Ovary (tissue), 9 donors: ENCODE measurements around the gene KRT37. TPM values are rescaled to one million over a fixed set of nuclear protein-coding genes. Genes with fewer than 3 reads are reported as not detected.

ENCODE experiments used
- DNase-seq, 5 donors: peaks; one replicate each; pipeline ENCODE4 v3.0.0-alpha.2; 2019 to 2020
- H3K27ac ChIP-seq, 2 donors: fragments of 200-600 bp; one replicate each; pipeline versions ENCODE4 v1.5.1 to v1.8.0; 2019 to 2022
- H3K27me3 ChIP-seq: fragments of 200-600 bp; one replicate; pipeline ENCODE4 v1.8.0; 2022
- H3K36me3 ChIP-seq: fragments of 200-600 bp; sonication (generic); one replicate; pipeline ENCODE4 v1.5.1; 2019
- H3K4me1 ChIP-seq: one replicate; pipeline ENCODE4 v1.8.1; 2013; ENCODE audit warnings: mild to moderate bottlenecking, moderate library complexity; ENCODE audit not compliant: insufficient read depth
- H3K4me3 ChIP-seq: fragments of 200-600 bp; sonication (generic); one replicate; pipeline ENCODE4 v1.5.1; 2017
- H3K9me3 ChIP-seq, 2 donors: fragments of 200-600 bp in 1 of 2; sonication (generic) in 1 of 2; one replicate each; pipeline versions ENCODE4 v1.5.1 to v1.8.1; 2013 to 2019; ENCODE audit warnings: mild to moderate bottlenecking in 1 of 2, moderate library complexity in 1 of 2
- EP300 ChIP-seq: sonication (generic); formaldehyde crosslinking; IDR thresholded peaks from one replicate; pipeline ENCODE4 v1.6.1; 2017; ENCODE audit warnings: antibody characterized with exemption
- POLR2A ChIP-seq: fragments of 450-650 bp; IDR thresholded peaks from one replicate; pipeline ENCODE4 v1.6.1; 2017; ENCODE audit warnings: antibody characterized with exemption, mild to moderate bottlenecking, moderate library complexity
- WGBS, 3 donors: extraction: QIAGEN DNeasy Blood & Tissue Kit in 1 of 3; methylation state at CpG; one replicate each; pipeline versions ENCODE4 v1.1.5 to v1.1.7; 2013 to 2017; 5-methylcytosine and 5-hydroxymethylcytosine counted together
- intact Hi-C, 4 donors: fragments of 100-400 bp; cut with DNase I; formaldehyde crosslinking; loops; one replicate each; pipeline versions ENCODE4 v1.11.0 to v1.15.1; 2022 to 2023
- polyA plus RNA-seq, 2 donors: library from polyadenylated mRNA; stranded (reverse); fragments of 200-250 nt in 1 of 2; fragments of 350-450 nt in 1 of 2; fragmentation: Illumina TruSeq in 1 of 2; extraction: RNeasy Lipid Tissue Mini Kit (QIAGEN cat#74804) in 1 of 2; gene quantifications; one replicate each; pipeline ENCODE4 v1.2.3, GENCODE V29; 2013 to 2014
- total RNA-seq, 7 donors: library from RNA; depleted of rRNA in 2 of 7; stranded (reverse); fragments of >200 nt in 2 of 7; fragmentation: NEBNext Ultra II Directional in 3 of 7; extraction: Animal tissue kit (Norgen Biotek cat#: 25700) in 3 of 7; gene quantifications; one replicate each; pipeline versions ENCODE4 v1.1.0 to v1.2.4, GENCODE V29; 2016 to 2023
- TF ChIP-seq, protein P1 (sequence below), 3 donors: fragments of 450-650 bp in 2 of 3; fragments of 200-600 bp in 1 of 3; IDR thresholded peaks; one replicate each; pipeline versions ENCODE4 v1.5.1 to v1.8.0; 2016 to 2022; ENCODE audit warnings: antibody characterized with exemption in 3 of 3, mild to moderate bottlenecking in 1 of 3
- donor health status: DM: no; HTN: no; CAD: no; lungs with moderate emphysema.
- donor health status: DM: no; HTN: no; CAD: no.
- donor health status: Bipolar disorder and iron deficiency.
- donor health status: DM: yes; HTN: yes; CAD: no.
- donor health status: DM: no; HTN: no; CAD: no.
- donor health status: DM: yes; HTN: yes; CAD: no.

KRT37 gene
- total and polyA plus RNA-seq, 9 donors = not detected

DNA sequence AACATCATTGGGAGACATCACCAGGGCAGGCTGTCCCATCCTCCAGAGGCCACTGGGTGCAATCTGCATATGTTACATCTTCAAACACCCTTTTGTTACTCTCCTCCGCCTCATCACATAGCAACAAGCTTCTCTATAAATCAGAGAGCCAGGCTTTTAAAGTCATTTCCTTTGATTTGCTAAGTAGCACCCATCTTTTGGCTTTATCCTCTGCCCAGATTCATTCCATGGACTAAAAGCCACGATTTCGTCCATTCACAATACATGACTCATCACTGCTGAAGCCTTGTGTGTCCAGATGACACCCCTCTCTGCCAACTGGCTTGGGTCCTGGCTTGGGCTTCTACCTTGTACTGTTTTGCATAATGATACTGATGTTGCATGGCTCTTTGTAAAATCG lies 18.4 kb upstream of the KRT37 start:
- 66 to 77% (median 67%) methylated on average over 4 of the region's 4 CpGs for WGBS, 3 donors
- intact Hi-C loops = no loop called here

DNA sequence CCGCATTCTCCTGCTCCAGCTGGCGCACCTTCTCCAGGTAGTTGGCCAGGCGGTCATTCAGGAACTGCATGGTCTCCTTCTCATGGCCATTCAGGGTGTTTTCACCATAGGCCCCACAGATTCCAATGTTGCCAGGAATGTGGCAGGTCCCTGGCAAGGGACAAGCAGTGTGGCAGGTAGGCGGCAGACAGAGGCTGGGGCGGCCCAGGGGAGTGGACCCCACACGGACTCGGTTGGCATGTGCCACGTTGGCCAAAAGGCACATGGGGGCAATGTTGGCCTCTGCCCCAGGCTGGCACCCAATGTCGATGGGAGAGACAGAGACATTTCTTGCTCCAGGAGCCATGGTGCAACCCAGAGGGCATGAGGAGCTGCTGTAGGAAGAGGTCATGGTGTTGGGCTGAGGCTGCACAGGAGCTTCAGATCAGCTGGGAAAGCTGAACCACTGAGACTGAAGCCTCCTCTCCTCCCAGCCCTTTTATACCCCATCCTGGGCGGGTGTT lies 16.2 kb upstream of the KRT37 start, which contains the start of gene KRT38:
Gene KRT38, minus strand, starts transcription at position 453 of the 503 bp plus-strand sequence. Its CDS starts 62 bp downstream, at position 391.
- no peak for TF ChIP-seq EP300
- no peak for TF ChIP-seq POLR2A
- Histone ChIP-seq H3K4me1 (no peaks in the 10 kb centered on the region), H3K36me3 (no peaks in the 10 kb centered on the region), H3K27me3 (no peaks in the 10 kb centered on the region), H3K27ac (no peak within 1 kb of the TSS), H3K9me3 (no peaks in the 10 kb centered on the region), H3K4me3 (no peak within 1 kb of the TSS)
- WGBS, 3 donors = 92 to 95% (median 95%) methylated on average over 10 of the region's 10 CpGs
- intact Hi-C loops = no loop called here
- no peak for DNase-seq

More for the DNA sequence above, 18.4 kb upstream of the KRT37 start:
- no peaks in the 10 kb centered on the region for H3K27me3 ChIP-seq
- H3K4me1 ChIP-seq = peaks cover 2% of the 10 kb centered on the region
- H3K27ac ChIP-seq = no peak overlapping the region
- H3K36me3 ChIP-seq = no peaks in the 10 kb centered on the region
- H3K4me3 ChIP-seq = no peak overlapping the region
- TF ChIP-seq, protein P1, sequence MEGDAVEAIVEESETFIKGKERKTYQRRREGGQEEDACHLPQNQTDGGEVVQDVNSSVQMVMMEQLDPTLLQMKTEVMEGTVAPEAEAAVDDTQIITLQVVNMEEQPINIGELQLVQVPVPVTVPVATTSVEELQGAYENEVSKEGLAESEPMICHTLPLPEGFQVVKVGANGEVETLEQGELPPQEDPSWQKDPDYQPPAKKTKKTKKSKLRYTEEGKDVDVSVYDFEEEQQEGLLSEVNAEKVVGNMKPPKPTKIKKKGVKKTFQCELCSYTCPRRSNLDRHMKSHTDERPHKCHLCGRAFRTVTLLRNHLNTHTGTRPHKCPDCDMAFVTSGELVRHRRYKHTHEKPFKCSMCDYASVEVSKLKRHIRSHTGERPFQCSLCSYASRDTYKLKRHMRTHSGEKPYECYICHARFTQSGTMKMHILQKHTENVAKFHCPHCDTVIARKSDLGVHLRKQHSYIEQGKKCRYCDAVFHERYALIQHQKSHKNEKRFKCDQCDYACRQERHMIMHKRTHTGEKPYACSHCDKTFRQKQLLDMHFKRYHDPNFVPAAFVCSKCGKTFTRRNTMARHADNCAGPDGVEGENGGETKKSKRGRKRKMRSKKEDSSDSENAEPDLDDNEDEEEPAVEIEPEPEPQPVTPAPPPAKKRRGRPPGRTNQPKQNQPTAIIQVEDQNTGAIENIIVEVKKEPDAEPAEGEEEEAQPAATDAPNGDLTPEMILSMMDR (IDR thresholded peaks at IDR 0.05) = no peak
- TF ChIP-seq POLR2A = no peak
- TF ChIP-seq EP300 = no peak
- H3K9me3 ChIP-seq = no peaks in the 10 kb centered on the region
- DNase-seq = no peak

DNA sequence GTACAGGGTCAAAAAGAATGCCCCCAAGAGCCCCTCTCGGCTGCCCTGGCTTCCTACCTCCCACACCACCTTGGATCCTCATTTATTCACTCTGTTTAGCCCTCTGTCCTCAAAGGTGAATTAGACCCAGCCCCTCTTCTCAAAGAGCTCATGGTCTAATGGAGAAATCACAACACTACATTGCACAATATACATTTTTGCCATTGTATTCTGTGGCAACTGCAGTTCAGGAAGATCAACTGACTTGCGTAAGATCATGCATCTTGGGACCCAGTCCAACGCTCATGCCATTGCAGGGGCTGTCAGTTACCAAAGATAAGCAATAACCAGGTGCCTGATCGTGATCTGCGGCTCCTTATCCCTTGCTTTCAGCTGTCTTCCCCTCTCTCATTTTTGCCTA lies 15.0 kb upstream of the KRT37 start:
- Histone ChIP-seq H3K27ac (no peak overlapping the region), H3K27me3 (no peaks in the 10 kb centered on the region), H3K9me3 (no peaks in the 10 kb centered on the region), H3K36me3 (no peaks in the 10 kb centered on the region), H3K4me3 (no peak overlapping the region), H3K4me1 (no peaks in the 10 kb centered on the region)
- intact Hi-C loops = no loop called here
- 74 to 96% (median 76%) methylated on average over 4 to 5 of the region's 5 CpGs for WGBS, 3 donors
- TF ChIP-seq POLR2A (no peak), EP300 (no peak)
- TF ChIP-seq, protein P1 (IDR thresholded peaks at IDR 0.05) = no peak
- no peak for DNase-seq

DNA sequence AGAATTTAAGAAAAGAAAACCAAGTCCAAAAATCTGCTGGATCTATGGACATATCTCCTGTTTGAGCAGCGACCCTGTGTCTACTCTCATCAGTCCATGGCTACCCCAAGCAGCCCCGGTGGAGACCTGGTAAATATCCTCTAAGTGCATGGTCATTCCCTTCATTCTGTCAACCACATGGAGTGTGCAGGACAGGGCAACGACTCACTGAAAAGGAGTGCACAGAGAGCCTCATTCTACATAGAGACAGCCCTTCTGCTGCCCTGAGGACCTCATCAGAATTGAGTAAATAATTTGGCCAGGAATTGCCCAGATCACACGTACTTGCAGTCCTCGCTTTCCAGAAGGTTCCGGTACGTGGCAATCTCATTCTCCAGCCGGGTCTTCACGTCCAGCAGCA lies 13.4 kb upstream of the KRT37 start:
- intact Hi-C loops = no loop called here
- Histone ChIP-seq H3K27ac (no peak overlapping the region), H3K4me3 (no peak overlapping the region), H3K4me1 (no peaks in the 10 kb centered on the region), H3K27me3 (no peaks in the 10 kb centered on the region), H3K36me3 (no peaks in the 10 kb centered on the region), H3K9me3 (no peaks in the 10 kb centered on the region)
- TF ChIP-seq, protein P1 (IDR thresholded peaks at IDR 0.05) = no peak
- no peak for TF ChIP-seq POLR2A
- no peak for TF ChIP-seq EP300
- 89 to 96% (median 95%) methylated on average over 9 of the region's 9 CpGs for WGBS, 3 donors
- no peak for DNase-seq

DNA sequence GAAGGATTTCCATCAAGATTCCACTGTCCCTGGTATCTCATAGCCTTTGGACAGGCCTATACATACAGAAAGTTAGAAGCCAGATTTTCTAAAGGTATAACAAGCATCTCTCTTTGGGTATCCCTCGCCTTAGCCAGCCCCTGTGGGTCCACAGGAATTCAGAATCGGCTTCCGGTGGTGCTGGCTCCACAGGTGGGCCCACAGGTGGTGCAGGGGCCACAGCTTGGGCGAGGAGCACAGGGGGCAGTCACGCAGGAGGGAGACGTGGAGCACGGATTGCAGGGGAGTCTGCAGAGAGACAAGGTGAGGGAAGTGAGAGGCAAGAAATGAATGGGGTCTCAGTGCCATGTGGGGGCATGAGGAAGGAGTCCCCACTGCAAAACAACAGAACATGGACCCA lies 12.9 kb upstream of the KRT37 start:
- no peaks in the 10 kb centered on the region for H3K36me3 ChIP-seq
- TF ChIP-seq, protein P1 (IDR thresholded peaks at IDR 0.05) = no peak
- TF ChIP-seq EP300 (no peak), POLR2A (no peak)
- WGBS, 3 donors = 91 to 94% (median 93%) methylated on average over 7 of the region's 7 CpGs
- intact Hi-C loops = no loop called here
- H3K4me1 ChIP-seq = no peaks in the 10 kb centered on the region
- H3K4me3 ChIP-seq = no peak overlapping the region
- DNase-seq = no peak
- H3K9me3 ChIP-seq = no peaks in the 10 kb centered on the region
- no peaks in the 10 kb centered on the region for H3K27me3 ChIP-seq
- no peak overlapping the region for H3K27ac ChIP-seq
